OCI-LY7 (cell line): ENCODE measurements around the gene TBX2.

ENCODE experiments used
- EZH2phosphoT487 ChIP-seq: fragments of 200-600 bp; sonication (generic); IDR thresholded peaks from 2 replicates; pipeline ENCODE4 v1.6.1; 2018; ENCODE audit warnings: low read depth, borderline replicate concordance, mild to moderate bottlenecking, mixed run types, antibody characterized with exemption, low read length, moderate library complexity, mixed read lengths
- TF ChIP-seq, protein P1 (sequence below): fragments of 200-600 bp; sonication (generic); conservative IDR thresholded peaks from 2 replicates; pipeline ENCODE4 v1.5.1; 2014; ENCODE audit warnings: mild to moderate bottlenecking, antibody characterized with exemption, low read length, moderate library complexity, mixed read lengths

DNA sequence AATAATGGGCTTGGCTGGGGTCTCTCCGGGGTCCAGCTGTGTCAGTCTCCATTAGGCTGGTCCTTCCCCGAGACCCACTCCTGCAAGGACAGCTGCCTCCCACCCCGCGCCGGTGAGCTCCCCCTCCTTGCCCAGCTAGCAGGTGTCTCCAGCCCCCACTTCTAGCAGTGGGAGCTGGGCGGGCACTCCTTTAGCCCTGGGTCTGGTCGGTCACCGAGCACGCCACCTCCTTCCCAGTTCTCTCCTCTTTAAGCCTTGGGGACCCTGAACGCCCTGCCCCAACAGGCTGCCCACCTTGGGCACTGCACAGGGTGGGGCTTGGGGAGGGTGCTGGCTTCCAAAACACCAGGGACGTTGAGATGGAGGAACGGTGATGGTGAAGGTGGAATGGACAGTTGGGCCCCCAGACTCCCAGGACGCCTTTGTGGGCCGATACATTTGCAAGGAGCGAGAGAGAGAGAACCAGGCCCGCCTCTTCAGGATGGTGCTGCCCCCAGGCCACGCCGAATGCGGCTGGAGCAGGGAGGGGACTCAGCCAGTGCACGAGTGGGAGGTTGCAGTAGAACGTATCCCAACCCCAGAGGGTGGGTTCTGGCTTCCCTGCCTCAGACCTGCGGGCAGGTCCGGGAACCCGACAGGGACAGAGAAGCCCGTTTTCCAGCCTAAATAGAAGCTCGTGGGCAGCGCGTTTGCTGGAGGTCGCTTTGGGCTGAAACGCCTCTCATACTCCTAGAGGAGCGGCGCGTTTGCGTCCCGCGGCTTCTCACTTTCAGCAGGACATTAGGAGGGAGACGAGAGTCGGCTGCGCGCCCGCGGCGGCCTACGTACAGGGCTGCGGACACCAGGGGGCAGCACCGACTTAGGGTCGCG is 10.7 kb downstream of the TBX2 start:
- TF ChIP-seq, protein P1, sequence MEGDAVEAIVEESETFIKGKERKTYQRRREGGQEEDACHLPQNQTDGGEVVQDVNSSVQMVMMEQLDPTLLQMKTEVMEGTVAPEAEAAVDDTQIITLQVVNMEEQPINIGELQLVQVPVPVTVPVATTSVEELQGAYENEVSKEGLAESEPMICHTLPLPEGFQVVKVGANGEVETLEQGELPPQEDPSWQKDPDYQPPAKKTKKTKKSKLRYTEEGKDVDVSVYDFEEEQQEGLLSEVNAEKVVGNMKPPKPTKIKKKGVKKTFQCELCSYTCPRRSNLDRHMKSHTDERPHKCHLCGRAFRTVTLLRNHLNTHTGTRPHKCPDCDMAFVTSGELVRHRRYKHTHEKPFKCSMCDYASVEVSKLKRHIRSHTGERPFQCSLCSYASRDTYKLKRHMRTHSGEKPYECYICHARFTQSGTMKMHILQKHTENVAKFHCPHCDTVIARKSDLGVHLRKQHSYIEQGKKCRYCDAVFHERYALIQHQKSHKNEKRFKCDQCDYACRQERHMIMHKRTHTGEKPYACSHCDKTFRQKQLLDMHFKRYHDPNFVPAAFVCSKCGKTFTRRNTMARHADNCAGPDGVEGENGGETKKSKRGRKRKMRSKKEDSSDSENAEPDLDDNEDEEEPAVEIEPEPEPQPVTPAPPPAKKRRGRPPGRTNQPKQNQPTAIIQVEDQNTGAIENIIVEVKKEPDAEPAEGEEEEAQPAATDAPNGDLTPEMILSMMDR, result peak; percentile 75
- TF ChIP-seq EZH2phosphoT487, result no peak
